HepG2 (cell line): ENCODE measurements around the gene ATL2. TPM values are rescaled to one million over a fixed set of nuclear protein-coding genes. Genes with fewer than 3 reads are reported as not detected.
A peak's percentile ranks its signal among the peaks of the same experiment; 100 is the strongest.

Experiments
- DNMT1 ChIP-seq: sonication (generic); formaldehyde crosslinking; IDR thresholded peaks from 2 replicates; pipeline ENCODE4 v1.5.1; 2020; ENCODE audit warnings: mild to moderate bottlenecking, missing genetic modification reagents
- DNMT3B ChIP-seq: conservative IDR thresholded peaks from 2 replicates; pipeline ENCODE4 v1.6.1; 2016; ENCODE audit warnings: missing biosample characterization, control low read depth
- FOSL1 ChIP-seq: sonication (generic); formaldehyde crosslinking; IDR thresholded peaks from 2 replicates; pipeline ENCODE4 v1.9.0; 2021; ENCODE audit warnings: missing genetic modification reagents, borderline replicate concordance
- KDM6A ChIP-seq: IDR thresholded peaks from 2 replicates; pipeline ENCODE4 v1.6.1; 2016; ENCODE audit warnings: low read depth
- NKX3-1 ChIP-seq: sonication (generic); formaldehyde crosslinking; IDR thresholded peaks from 2 replicates; pipeline ENCODE4 v1.5.0; 2020; ENCODE audit warnings: missing genetic modification reagents
- NR2C2 ChIP-seq: sonication (generic); formaldehyde crosslinking; IDR thresholded peaks from 2 replicates; pipeline ENCODE4 v1.4.0; 2020; ENCODE audit warnings: missing genetic modification reagents, mild to moderate bottlenecking, moderate library complexity, borderline replicate concordance
- NR2F2 ChIP-seq: IDR thresholded peaks from 2 replicates; pipeline ENCODE4 v1.6.1; 2012; ENCODE audit warnings: low read depth, inconsistent platforms, borderline replicate concordance
- RORA ChIP-seq: sonication (generic); formaldehyde crosslinking; IDR thresholded peaks from 2 replicates; pipeline ENCODE4 v1.5.0; 2020; ENCODE audit warnings: mild to moderate bottlenecking, missing genetic modification reagents, moderate library complexity
- SIX4 ChIP-seq: sonication (generic); formaldehyde crosslinking; IDR thresholded peaks from 2 replicates; pipeline ENCODE4 v1.4.0; 2020; ENCODE audit warnings: missing genetic modification reagents
- SOX13 ChIP-seq, 3 experiments: fragments of 450-650 bp in 1 of 3; sonication (generic) in 1 of 3; formaldehyde crosslinking in 1 of 3; IDR thresholded peaks in 2 of 3; conservative IDR thresholded peaks in 1 of 3; 2 replicates each; pipeline versions ENCODE4 v1.5.0 to v1.6.1; 2016 to 2020; ENCODE audit warnings: antibody characterized with exemption in 1 of 3, mild to moderate bottlenecking in 1 of 3, missing compliant biosample characterization in 1 of 3, missing genetic modification reagents in 1 of 3, moderate library complexity in 1 of 3
- TRIM24 ChIP-seq: sonication (generic); formaldehyde crosslinking; IDR thresholded peaks from 2 replicates; pipeline ENCODE4 v1.8.0; 2022; ENCODE audit warnings: mild to moderate bottlenecking, missing genetic modification reagents
- YY1 ChIP-seq: IDR thresholded peaks from 2 replicates; pipeline ENCODE4 v1.6.1; 2011; ENCODE audit warnings: low read length, low read depth, moderate library complexity, mild to moderate bottlenecking; ENCODE audit not compliant: insufficient read depth, insufficient replicate concordance
- ZFAT ChIP-seq: sonication (generic); formaldehyde crosslinking; conservative IDR thresholded peaks from 2 replicates; pipeline ENCODE4 v1.8.1; 2023; ENCODE audit warnings: missing genetic modification reagents, inconsistent platforms
- ZNF180 ChIP-seq: sonication (generic); formaldehyde crosslinking; IDR thresholded peaks from 2 replicates; pipeline ENCODE4 v1.4.0; 2020; ENCODE audit warnings: low read depth, missing genetic modification reagents, borderline replicate concordance
- ZNF432 ChIP-seq: sonication (generic); formaldehyde crosslinking; IDR thresholded peaks from 2 replicates; pipeline ENCODE4 v1.5.0; 2020; ENCODE audit warnings: missing genetic modification reagents, mild to moderate bottlenecking, borderline replicate concordance
- ZNF777 ChIP-seq: sonication (generic); formaldehyde crosslinking; IDR thresholded peaks from 2 replicates; pipeline ENCODE4 v1.4.0; 2020; ENCODE audit warnings: missing genetic modification reagents
- ZSCAN9 ChIP-seq: IDR thresholded peaks from 2 replicates; pipeline ENCODE4 v1.6.1; 2016; ENCODE audit warnings: borderline replicate concordance
- polyA plus RNA-seq, 8 experiments: library from polyadenylated mRNA; depleted of rRNA in 3 of 8; stranded (reverse) in 7 of 8; unstranded in 1 of 8; fragments of >200 nt; fragmentation: Illumina TruSeq in 4 of 8; extraction: Trizol in 4 of 8; gene quantifications; 2 replicates each; pipeline versions ENCODE4 v1.2.1 to v1.2.3, GENCODE V29; 2011 to 2016; ENCODE audit warnings: low read depth in 4 of 8, missing spikeins in 1 of 8, mixed read lengths in 1 of 8; ENCODE audit not compliant: insufficient read depth in 1 of 8
- total RNA-seq, 5 experiments: library from RNA; depleted of rRNA; stranded (reverse); fragments of >200 nt; fragmentation: Illumina TruSeq; extraction: Trizol; gene quantifications; 2 replicates each; pipeline ENCODE4 v1.2.3, GENCODE V29; 2016; ENCODE audit warnings: low read depth in 1 of 5
- TF ChIP-seq, protein P1 (sequence below): sonication (generic); IDR thresholded peaks from 2 replicates; pipeline ENCODE4 v1.6.1; 2016; ENCODE audit warnings: low read depth, borderline replicate concordance
- TF ChIP-seq, protein P2 (sequence below): sonication (generic); formaldehyde crosslinking; IDR thresholded peaks from 2 replicates; pipeline ENCODE4 v1.4.0; 2020; ENCODE audit warnings: missing genetic modification reagents
- TF ChIP-seq, protein P3 (sequence below): sonication (generic); formaldehyde crosslinking; IDR thresholded peaks from 2 replicates; pipeline ENCODE4 v1.4.0; 2020; ENCODE audit warnings: missing genetic modification reagents
- TF ChIP-seq, protein P4 (sequence below): sonication (generic); formaldehyde crosslinking; IDR thresholded peaks from 2 replicates; pipeline ENCODE4 v1.8.1; 2023; ENCODE audit warnings: missing genetic modification reagents, mild to moderate bottlenecking, borderline replicate concordance

The ATL2 gene
- total and polyA plus RNA-seq, 2 of the 13 experiments (the other 11 are each of a cell fraction or from before 2014, with no cell fraction given) = 56.5 to 119 TPM

DNA sequence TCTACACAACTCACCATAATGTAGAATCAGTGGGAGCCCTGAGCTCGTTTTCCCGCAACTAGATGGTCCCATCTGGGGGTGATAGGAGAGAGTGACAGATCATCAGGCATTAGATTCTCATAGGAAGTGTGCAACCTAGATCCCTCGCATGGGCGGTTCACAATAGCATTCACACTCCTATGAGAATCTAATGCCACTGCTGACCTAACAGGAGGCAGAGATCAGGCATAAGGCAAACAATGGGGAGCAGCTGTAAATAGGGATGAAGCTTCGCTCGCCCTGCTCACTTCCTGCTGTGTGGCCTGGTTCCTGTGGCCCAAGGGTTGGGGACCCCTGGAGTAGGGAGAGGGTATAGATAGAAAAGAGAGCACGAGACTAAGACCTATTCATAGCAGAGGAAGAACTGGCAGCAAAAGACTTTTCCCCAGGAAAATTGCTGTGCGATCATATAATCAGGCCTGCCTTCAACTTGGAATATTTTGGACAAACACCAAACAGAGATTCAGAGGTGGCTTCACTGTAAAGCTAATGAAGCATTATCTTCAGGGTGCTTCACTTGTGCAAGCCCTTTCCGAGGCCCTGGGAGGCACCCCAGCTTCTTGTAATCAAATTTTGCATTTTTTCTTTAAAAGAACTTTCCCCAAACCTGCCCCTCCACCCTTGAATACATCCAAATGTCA, 29.0 kb upstream of the ATL2 start (continued):
- TF ChIP-seq ZNF180 (CRISPR knock-in tag) (no peak), ZNF777 (no peak), ZSCAN9 (CRISPR knock-in tag) (no peak), RORA (no peak), DNMT3B (CRISPR knock-in tag) (no peak), FOSL1 (CRISPR knock-in tag) (no peak), SOX13 (IDR thresholded peaks at IDR 0.05) (0 out of 2 replicates have a peak, but pooled peaks have one; percentile 31), SOX13 (CRISPR knock-in tag; conservative IDR thresholded peaks at IDR 0.05 in 1 of 2, IDR thresholded peaks at IDR 0.05 in 1 of 2) (peak in 1 of 2 experiments; percentile 85; a peak in 2 of 4 replicates), NKX3-1 (CRISPR knock-in tag) (no peak), KDM6A (CRISPR knock-in tag) (no peak), ZNF432 (CRISPR knock-in tag) (no peak), ZFAT (CRISPR knock-in tag) (no peak), SIX4 (peak; percentile 54; the same call in 1 of the 2 replicates), NR2C2 (CRISPR knock-in tag) (no peak), NR2F2 (no peak), TRIM24 (no peak), DNMT1 (CRISPR knock-in tag) (no peak), YY1 (no peak)
- TF ChIP-seq, protein P1, sequence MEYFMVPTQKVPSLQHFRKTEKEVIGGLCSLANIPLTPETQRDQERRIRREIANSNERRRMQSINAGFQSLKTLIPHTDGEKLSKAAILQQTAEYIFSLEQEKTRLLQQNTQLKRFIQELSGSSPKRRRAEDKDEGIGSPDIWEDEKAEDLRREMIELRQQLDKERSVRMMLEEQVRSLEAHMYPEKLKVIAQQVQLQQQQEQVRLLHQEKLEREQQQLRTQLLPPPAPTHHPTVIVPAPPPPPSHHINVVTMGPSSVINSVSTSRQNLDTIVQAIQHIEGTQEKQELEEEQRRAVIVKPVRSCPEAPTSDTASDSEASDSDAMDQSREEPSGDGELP = peak; percentile 70; the same call in 1 of the 2 replicates
- TF ChIP-seq, protein P2, sequence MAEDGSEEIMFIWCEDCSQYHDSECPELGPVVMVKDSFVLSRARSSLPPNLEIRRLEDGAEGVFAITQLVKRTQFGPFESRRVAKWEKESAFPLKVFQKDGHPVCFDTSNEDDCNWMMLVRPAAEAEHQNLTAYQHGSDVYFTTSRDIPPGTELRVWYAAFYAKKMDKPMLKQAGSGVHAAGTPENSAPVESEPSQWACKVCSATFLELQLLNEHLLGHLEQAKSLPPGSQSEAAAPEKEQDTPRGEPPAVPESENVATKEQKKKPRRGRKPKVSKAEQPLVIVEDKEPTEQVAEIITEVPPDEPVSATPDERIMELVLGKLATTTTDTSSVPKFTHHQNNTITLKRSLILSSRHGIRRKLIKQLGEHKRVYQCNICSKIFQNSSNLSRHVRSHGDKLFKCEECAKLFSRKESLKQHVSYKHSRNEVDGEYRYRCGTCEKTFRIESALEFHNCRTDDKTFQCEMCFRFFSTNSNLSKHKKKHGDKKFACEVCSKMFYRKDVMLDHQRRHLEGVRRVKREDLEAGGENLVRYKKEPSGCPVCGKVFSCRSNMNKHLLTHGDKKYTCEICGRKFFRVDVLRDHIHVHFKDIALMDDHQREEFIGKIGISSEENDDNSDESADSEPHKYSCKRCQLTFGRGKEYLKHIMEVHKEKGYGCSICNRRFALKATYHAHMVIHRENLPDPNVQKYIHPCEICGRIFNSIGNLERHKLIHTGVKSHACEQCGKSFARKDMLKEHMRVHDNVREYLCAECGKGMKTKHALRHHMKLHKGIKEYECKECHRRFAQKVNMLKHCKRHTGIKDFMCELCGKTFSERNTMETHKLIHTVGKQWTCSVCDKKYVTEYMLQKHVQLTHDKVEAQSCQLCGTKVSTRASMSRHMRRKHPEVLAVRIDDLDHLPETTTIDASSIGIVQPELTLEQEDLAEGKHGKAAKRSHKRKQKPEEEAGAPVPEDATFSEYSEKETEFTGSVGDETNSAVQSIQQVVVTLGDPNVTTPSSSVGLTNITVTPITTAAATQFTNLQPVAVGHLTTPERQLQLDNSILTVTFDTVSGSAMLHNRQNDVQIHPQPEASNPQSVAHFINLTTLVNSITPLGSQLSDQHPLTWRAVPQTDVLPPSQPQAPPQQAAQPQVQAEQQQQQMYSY (CRISPR knock-in tag) = no peak
- TF ChIP-seq, protein P3, sequence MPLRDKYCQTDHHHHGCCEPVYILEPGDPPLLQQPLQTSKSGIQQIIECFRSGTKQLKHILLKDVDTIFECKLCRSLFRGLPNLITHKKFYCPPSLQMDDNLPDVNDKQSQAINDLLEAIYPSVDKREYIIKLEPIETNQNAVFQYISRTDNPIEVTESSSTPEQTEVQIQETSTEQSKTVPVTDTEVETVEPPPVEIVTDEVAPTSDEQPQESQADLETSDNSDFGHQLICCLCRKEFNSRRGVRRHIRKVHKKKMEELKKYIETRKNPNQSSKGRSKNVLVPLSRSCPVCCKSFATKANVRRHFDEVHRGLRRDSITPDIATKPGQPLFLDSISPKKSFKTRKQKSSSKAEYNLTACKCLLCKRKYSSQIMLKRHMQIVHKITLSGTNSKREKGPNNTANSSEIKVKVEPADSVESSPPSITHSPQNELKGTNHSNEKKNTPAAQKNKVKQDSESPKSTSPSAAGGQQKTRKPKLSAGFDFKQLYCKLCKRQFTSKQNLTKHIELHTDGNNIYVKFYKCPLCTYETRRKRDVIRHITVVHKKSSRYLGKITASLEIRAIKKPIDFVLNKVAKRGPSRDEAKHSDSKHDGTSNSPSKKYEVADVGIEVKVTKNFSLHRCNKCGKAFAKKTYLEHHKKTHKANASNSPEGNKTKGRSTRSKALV (CRISPR knock-in tag) = 0 out of 2 replicates have a peak, but pooled peaks have one; percentile 22
- TF ChIP-seq, protein P4, sequence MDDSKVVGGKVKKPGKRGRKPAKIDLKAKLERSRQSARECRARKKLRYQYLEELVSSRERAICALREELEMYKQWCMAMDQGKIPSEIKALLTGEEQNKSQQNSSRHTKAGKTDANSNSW (CRISPR knock-in tag) = no peak
